ENCODE data around the gene MDP1.
A peak's percentile ranks its signal among the peaks of the same experiment; 100 is the strongest.

MDP1 gene

GRCh38 chr14:24192933-24193332, 22.9 kb downstream of the MDP1 start:
- DNase-seq = no peak
- TF ChIP-seq GATA1 (IDR thresholded peaks at IDR 0.05; ENCODE audit: low read depth, low read length) (no peak), POLR2A (IDR thresholded peaks at IDR 0.05; ENCODE audit: low read length) (no peak)

GRCh38 chr14:24190416-24190815, 25.4 kb downstream of the MDP1 start:
- no peak for DNase-seq
- TF ChIP-seq POLR2A (IDR thresholded peaks at IDR 0.05; ENCODE audit: low read length) = no peak
- no peak for TF ChIP-seq GATA1 (IDR thresholded peaks at IDR 0.05; ENCODE audit: low read depth, low read length)

- TF ChIP-seq POLR2A (IDR thresholded peaks at IDR 0.05; ENCODE audit: low read length) = no peak
- TF ChIP-seq GATA1 (IDR thresholded peaks at IDR 0.05; ENCODE audit: low read depth, low read length) = no peak
Observed at GRCh38 chr14:24189460-24189859, 26.4 kb downstream of the MDP1 start.

GRCh38 chr14:24189059-24189375, 26.8 kb downstream of the MDP1 start:
- TF ChIP-seq GATA1 (IDR thresholded peaks at IDR 0.05; ENCODE audit: low read depth, low read length) = no peak
- no peak for TF ChIP-seq POLR2A (IDR thresholded peaks at IDR 0.05; ENCODE audit: low read length)
- DNase-seq = no peak

More at GRCh38 chr14:24189460-24189859, 26.4 kb downstream of the MDP1 start:
- no peak for DNase-seq

- DNase-seq = peak; percentile 95 to 97
- peak; percentile 72 for TF ChIP-seq POLR2A (IDR thresholded peaks at IDR 0.05; ENCODE audit: low read length)
- TF ChIP-seq GATA1 (IDR thresholded peaks at IDR 0.05; ENCODE audit: low read depth, low read length) = no peak
Observed at GRCh38 chr14:24188251-24189058, 27.4 kb downstream of the MDP1 start, which contains the start of gene IPO4. Gene IPO4, minus strand, starts transcription at chr14:24188816. Its CDS starts 29 bp downstream, at chr14:24188787.

GRCh38 chr14:24187539-24187915, 28.3 kb downstream of the MDP1 start:
- TF ChIP-seq POLR2A (IDR thresholded peaks at IDR 0.05; ENCODE audit: low read length) (no peak), GATA1 (IDR thresholded peaks at IDR 0.05; ENCODE audit: low read depth, low read length) (no peak)
- no peak for DNase-seq

- no peak for DNase-seq
- no peak for TF ChIP-seq POLR2A (IDR thresholded peaks at IDR 0.05; ENCODE audit: low read length)
- TF ChIP-seq GATA1 (IDR thresholded peaks at IDR 0.05; ENCODE audit: low read depth, low read length) = no peak
Observed at GRCh38 chr14:24186831-24187538, 28.9 kb downstream of the MDP1 start.

GRCh38 chr14:24185741-24186140, 30.1 kb downstream of the MDP1 start:
- no peak for TF ChIP-seq POLR2A (IDR thresholded peaks at IDR 0.05; ENCODE audit: low read length)
- no peak for TF ChIP-seq GATA1 (IDR thresholded peaks at IDR 0.05; ENCODE audit: low read depth, low read length)
- DNase-seq = no peak

GRCh38 chr14:24185026-24185425, 30.8 kb downstream of the MDP1 start:
- TF ChIP-seq POLR2A (IDR thresholded peaks at IDR 0.05; ENCODE audit: low read length) (no peak), GATA1 (IDR thresholded peaks at IDR 0.05; ENCODE audit: low read depth, low read length) (no peak)
- DNase-seq = no peak

- TF ChIP-seq GATA1 (IDR thresholded peaks at IDR 0.05; ENCODE audit: low read depth, low read length) (no peak), POLR2A (IDR thresholded peaks at IDR 0.05; ENCODE audit: low read length) (no peak)
Observed at GRCh38 chr14:24184104-24184970, 31.5 kb downstream of the MDP1 start.

GRCh38 chr14:24183014-24183481, 32.8 kb downstream of the MDP1 start:
- no peak for TF ChIP-seq GATA1 (IDR thresholded peaks at IDR 0.05; ENCODE audit: low read depth, low read length)
- no peak for TF ChIP-seq POLR2A (IDR thresholded peaks at IDR 0.05; ENCODE audit: low read length)
- DNase-seq = no peak

More at GRCh38 chr14:24184104-24184970, 31.5 kb downstream of the MDP1 start:
- DNase-seq = no peak

GRCh38 chr14:24182110-24182882, 33.6 kb downstream of the MDP1 start:
- DNase-seq = no peak
- TF ChIP-seq GATA1 (IDR thresholded peaks at IDR 0.05; ENCODE audit: low read depth, low read length) (no peak), POLR2A (IDR thresholded peaks at IDR 0.05; ENCODE audit: low read length) (no peak)

All from erythroblast (primary cell).